Esophagus muscularis mucosa (tissue), 4 donors: ENCODE data around the gene SLC25A41.

ENCODE experiments used
- CTCF ChIP-seq, 3 experiments: fragments of 200-600 bp in 2 of 3; fragments of 450-650 bp in 1 of 3; sonication (generic) in 2 of 3; IDR thresholded peaks; one replicate each; pipeline ENCODE4 v1.5.1; 2017 to 2019; ENCODE audit warnings: antibody characterized with exemption in 3 of 3, mild to moderate bottlenecking in 2 of 3, moderate library complexity in 1 of 3
- EP300 ChIP-seq: sonication (generic); formaldehyde crosslinking; IDR thresholded peaks from one replicate; pipeline ENCODE4 v1.6.1; 2017; ENCODE audit warnings: antibody characterized with exemption
- POLR2A ChIP-seq: fragments of 450-650 bp; IDR thresholded peaks from one replicate; pipeline ENCODE4 v1.6.1; 2017; ENCODE audit warnings: antibody characterized with exemption, moderate library complexity, mild to moderate bottlenecking, low read depth

GRCh38 chr19:6457958-6458694, 24.6 kb upstream of the SLC25A41 start:
- TF ChIP-seq CTCF (IDR thresholded peaks at IDR 0.05), result no peak
- TF ChIP-seq POLR2A, result no peak
- no peak for TF ChIP-seq EP300
